ENCODE measurements around the gene GRIN2D.

- TF ChIP-seq CTCF (IDR thresholded peaks at IDR 0.05; ENCODE audit: low read length), result no peak
- no peak for TF ChIP-seq EZH2 (IDR thresholded peaks at IDR 0.05; ENCODE audit: borderline replicate concordance, low read length)
Measured at GRCh38 chr19:48372904-48373303, 20.6 kb upstream of the GRIN2D start.
